HepG2 (cell line): Measurements from ENCODE around the gene HEMK1. TPM values are rescaled to one million over a fixed set of nuclear protein-coding genes. Genes with fewer than 3 reads are reported as not detected.

Source experiments
- ATAC-seq: fragments of 200-7000 bp; cut with Tn5 transposase; 3 replicates; pipeline ENCODE4 v1.9.1; 2020; ENCODE audit warnings: mild to moderate bottlenecking, moderate library complexity
- BruUV-seq: library from RNA; stranded (reverse); fragments of 400-500 nt; replicated peaks from 2 replicates; lab custom pipeline; 2021; lab: Mats Ljungman, UMichigan
- CTCF ChIA-PET: fragments of 300-600 bp; formaldehyde crosslinking; extraction: SDS; loops from one replicate; lab custom pipeline; 2021; ENCODE audit warnings: low total read pairs, inconsistent platforms, low intra/inter-chr PET ratio; lab: Yijun Ruan, JAX
- POLR2A ChIA-PET: fragments of 350-600 bp; sonication (Branson Sonifier 250); formaldehyde crosslinking; loops from one replicate; lab custom pipeline; 2020; ENCODE audit warnings: antibody characterized with exemption, inconsistent platforms; lab: Yijun Ruan, JAX
- DNase-seq: peaks from one replicate; pipeline ENCODE4 v3.0.0-alpha.2; 2015; ENCODE audit warnings: low spot score
- FAIRE-seq: peaks from 3 replicates; lab custom pipeline; 2011; peaks lifted over from hg19 to GRCh38; lab: Jason Lieb, UNC
- H2AFZ ChIP-seq: one replicate; pipeline ENCODE4 v1.6.1; 2011; ENCODE audit warnings: low read length, inconsistent platforms
- H3K27ac ChIP-seq: fragments of 300-600 bp; 3 replicates; pipeline ENCODE4 v1.8.0; 2011; ENCODE audit warnings: mixed run types, mild to moderate bottlenecking, mixed read lengths, low read length, inconsistent platforms; ENCODE audit not compliant: insufficient read depth; ENCODE audit errors: extremely low read length
- H3K27me3 ChIP-seq, 2 experiments: fragments of 200-600 bp in 1 of 2; 2 replicates in 1 of 2; 3 replicates in 1 of 2; pipeline versions ENCODE4 v1.6.0 to v1.8.0; 2011; ENCODE audit warnings: low read length in 2 of 2, mild to moderate bottlenecking in 2 of 2, moderate library complexity in 2 of 2, inconsistent platforms in 1 of 2; ENCODE audit not compliant: insufficient read depth in 2 of 2, control insufficient read depth in 1 of 2
- H3K36me3 ChIP-seq, 2 experiments: fragments of 200-600 bp in 1 of 2; replicated peaks in 1 of 2; 2 replicates in 1 of 2; 3 replicates in 1 of 2; pipeline versions ENCODE4 v1.5.1 to v1.8.0; 2011; ENCODE audit warnings: low read length in 2 of 2, inconsistent platforms in 1 of 2; ENCODE audit not compliant: insufficient read depth in 2 of 2, control insufficient read depth in 1 of 2
- H3K4me1 ChIP-seq: 2 replicates; pipeline ENCODE4 v1.5.1; 2012; ENCODE audit warnings: low read length, inconsistent platforms; ENCODE audit not compliant: insufficient read depth
- H3K4me2 ChIP-seq: 2 replicates; pipeline ENCODE4 v1.6.0; 2011; ENCODE audit warnings: low read depth, low read length, inconsistent platforms
- H3K4me3 ChIP-seq, 3 experiments: fragments of 200-600 bp in 1 of 3; sonication (generic), shearing (Covaris generic) in 1 of 3; replicated peaks in 1 of 3; 2 replicates each; pipeline ENCODE4 v1.5.1; 2011 to 2016; ENCODE audit warnings: low read length in 3 of 3, inconsistent platforms in 2 of 3, low read depth in 2 of 3, mild to moderate bottlenecking in 2 of 3, control low read depth in 1 of 3, mixed read lengths in 1 of 3; ENCODE audit not compliant: insufficient read depth in 1 of 3
- H3K79me2 ChIP-seq: one replicate; pipeline ENCODE4 v1.6.1; 2011; ENCODE audit warnings: low read length, inconsistent platforms; ENCODE audit not compliant: insufficient read depth
- H3K9ac ChIP-seq: 2 replicates; pipeline ENCODE4 v1.6.0; 2011; ENCODE audit warnings: mild to moderate bottlenecking, low read depth, low read length, inconsistent platforms; ENCODE audit not compliant: insufficient read depth
- H3K9me3 ChIP-seq: 2 replicates; pipeline ENCODE4 v1.5.1; 2012; ENCODE audit warnings: mild to moderate bottlenecking, low read length
- H4K20me1 ChIP-seq: 2 replicates; pipeline ENCODE4 v1.6.0; 2011; ENCODE audit warnings: inconsistent platforms, mild to moderate bottlenecking, low read length, moderate library complexity; ENCODE audit not compliant: insufficient read depth
- HNF1A ChIP-seq, 2 experiments: sonication (generic) in 1 of 2; formaldehyde crosslinking in 1 of 2; IDR thresholded peaks; 2 replicates each; pipeline versions ENCODE4 v1.4.0 to v1.6.1; 2016 to 2020; ENCODE audit warnings: borderline replicate concordance in 1 of 2, low read depth in 1 of 2, mild to moderate bottlenecking in 1 of 2, missing genetic modification reagents in 1 of 2
- MXD4 ChIP-seq: IDR thresholded peaks from 2 replicates; pipeline ENCODE4 v1.6.1; 2016; ENCODE audit warnings: mild to moderate bottlenecking, missing biosample characterization, missing genetic modification reagents
- RARA ChIP-seq: IDR thresholded peaks from 2 replicates; pipeline ENCODE4 v1.6.1; 2016; ENCODE audit warnings: missing genetic modification reagents, missing compliant biosample characterization
- RBFOX2 ChIP-seq: fragments of 200-400 bp; formaldehyde crosslinking; IDR thresholded peaks from 2 replicates; pipeline ENCODE4 v1.6.1; 2017; ENCODE audit warnings: low read depth, mild to moderate bottlenecking, low read length
- RFX3 ChIP-seq: IDR thresholded peaks from 2 replicates; pipeline ENCODE4 v1.6.1; 2016; ENCODE audit warnings: missing biosample characterization, missing genetic modification reagents
- ZFAT ChIP-seq: sonication (generic); formaldehyde crosslinking; conservative IDR thresholded peaks from 2 replicates; pipeline ENCODE4 v1.8.1; 2023; ENCODE audit warnings: missing genetic modification reagents, inconsistent platforms
- ZNF639 ChIP-seq: conservative IDR thresholded peaks from 2 replicates; pipeline ENCODE4 v1.6.1; 2018; ENCODE audit warnings: missing genetic modification reagents
- ZNF652 ChIP-seq: IDR thresholded peaks from 2 replicates; pipeline ENCODE4 v1.6.1; 2016; ENCODE audit warnings: low read depth, borderline replicate concordance
- WGBS: methylation state at CpG from one replicate; pipeline ENCODE4 v1.1.6; 2017; ENCODE audit warnings: low lambda C conversion rate; 5-methylcytosine and 5-hydroxymethylcytosine counted together
- in situ Hi-C: cut with HindIII; loops from 2 replicates; pipeline ENCODE4 v1.10.0; 2017; ENCODE audit warnings: low pct_unique_long_range_greater_than_20kb; ENCODE audit not compliant: extremely low pct_ligation_motif_present
- intact Hi-C: fragments of 100-400 bp; cut with micrococcal nuclease; formaldehyde crosslinking; loops from one replicate; pipeline ENCODE4 v1.10.0; 2022; ENCODE audit not compliant: unreplicated experiment
- polyA plus RNA-seq, 8 experiments: library from polyadenylated mRNA; depleted of rRNA in 3 of 8; stranded (reverse) in 7 of 8; unstranded in 1 of 8; fragments of >200 nt; fragmentation: Illumina TruSeq in 4 of 8; extraction: Trizol in 4 of 8; gene quantifications; 2 replicates each; pipeline versions ENCODE4 v1.2.1 to v1.2.3, GENCODE V29; 2011 to 2016; ENCODE audit warnings: low read depth in 4 of 8, missing spikeins in 1 of 8, mixed read lengths in 1 of 8; ENCODE audit not compliant: insufficient read depth in 1 of 8
- total RNA-seq, 5 experiments: library from RNA; depleted of rRNA; stranded (reverse); fragments of >200 nt; fragmentation: Illumina TruSeq; extraction: Trizol; gene quantifications; 2 replicates each; pipeline ENCODE4 v1.2.3, GENCODE V29; 2016; ENCODE audit warnings: low read depth in 1 of 5
- TF ChIP-seq, protein P1 (sequence below): sonication (generic); formaldehyde crosslinking; IDR thresholded peaks from 2 replicates; pipeline ENCODE4 v1.5.1; 2020; ENCODE audit warnings: mild to moderate bottlenecking, moderate library complexity, missing genetic modification reagents

The HEMK1 gene
- total and polyA plus RNA-seq, 2 of the 13 experiments (the other 11 are each of a cell fraction or from before 2014, with no cell fraction given), result 9.8 to 12.6 TPM

DNA sequence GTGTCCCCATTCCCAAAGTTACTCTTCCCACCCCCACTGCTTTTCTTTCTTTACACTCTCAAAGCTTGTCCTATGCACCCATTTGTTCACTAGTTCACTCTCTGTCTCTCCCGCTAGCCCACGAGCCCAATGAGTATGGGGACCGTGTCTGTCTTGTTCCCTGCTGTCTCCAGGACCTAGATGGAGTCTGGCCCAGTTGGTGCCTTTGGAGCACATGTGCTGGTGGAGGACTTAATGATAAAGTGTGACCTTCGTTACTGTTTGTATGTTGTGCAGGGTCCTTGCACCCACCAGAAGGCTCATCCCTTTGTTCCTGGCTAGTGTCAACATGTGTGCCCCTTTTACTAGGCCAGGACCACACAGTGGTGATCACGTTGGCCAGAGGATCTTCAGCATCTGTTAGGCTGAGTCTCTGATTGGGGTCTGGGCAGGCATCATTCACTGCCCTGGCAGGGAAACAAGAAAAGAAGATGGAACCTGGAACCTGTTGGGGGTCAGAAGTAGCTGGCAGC lies 34.8 kb downstream of the HEMK1 start (continued):
- TF ChIP-seq, protein P1, sequence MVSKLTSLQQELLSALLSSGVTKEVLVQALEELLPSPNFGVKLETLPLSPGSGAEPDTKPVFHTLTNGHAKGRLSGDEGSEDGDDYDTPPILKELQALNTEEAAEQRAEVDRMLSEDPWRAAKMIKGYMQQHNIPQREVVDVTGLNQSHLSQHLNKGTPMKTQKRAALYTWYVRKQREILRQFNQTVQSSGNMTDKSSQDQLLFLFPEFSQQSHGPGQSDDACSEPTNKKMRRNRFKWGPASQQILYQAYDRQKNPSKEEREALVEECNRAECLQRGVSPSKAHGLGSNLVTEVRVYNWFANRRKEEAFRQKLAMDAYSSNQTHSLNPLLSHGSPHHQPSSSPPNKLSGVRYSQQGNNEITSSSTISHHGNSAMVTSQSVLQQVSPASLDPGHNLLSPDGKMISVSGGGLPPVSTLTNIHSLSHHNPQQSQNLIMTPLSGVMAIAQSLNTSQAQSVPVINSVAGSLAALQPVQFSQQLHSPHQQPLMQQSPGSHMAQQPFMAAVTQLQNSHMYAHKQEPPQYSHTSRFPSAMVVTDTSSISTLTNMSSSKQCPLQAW (CRISPR knock-in tag), result no peak
- TF ChIP-seq, all 625 proteins: peak for 0

- no peaks in the 10 kb centered on the region for H4K20me1 ChIP-seq
- no peak overlapping the region for H2AFZ ChIP-seq
- in situ Hi-C loops, result no loop called here
- intact Hi-C loops, result no loop called here
- DNase-seq, result no peak
- peaks cover 0 to 5% of the 10 kb centered on the region in 2 experiments; a peak in 1 of 5 replicates for H3K36me3 ChIP-seq
- CTCF ChIA-PET, result no interaction called here
- no peak for ATAC-seq
- H3K79me2 ChIP-seq, result no peaks in the 10 kb centered on the region
- no peaks in the 10 kb centered on the region for H3K27me3 ChIP-seq
- TF ChIP-seq RFX3 (CRISPR knock-in tag), result no peak
- TF ChIP-seq RARA, result no peak
- no peak for TF ChIP-seq ZFAT (CRISPR knock-in tag)
- TF ChIP-seq ZNF652 (CRISPR knock-in tag), result no peak
- no peak for TF ChIP-seq HNF1A (IDR thresholded peaks at IDR 0.05; ENCODE audit: low read depth)
- TF ChIP-seq HNF1A (CRISPR knock-in tag; IDR thresholded peaks at IDR 0.05; ENCODE audit: borderline replicate concordance), result no peak
- no peak for TF ChIP-seq ZNF639 (CRISPR knock-in tag)
- TF ChIP-seq MXD4 (CRISPR knock-in tag), result no peak
- no peak for TF ChIP-seq RBFOX2
- no peak overlapping the region for H3K27ac ChIP-seq
- POLR2A ChIA-PET, result interaction anchor here (0.8 to 2.1 kb wide), 2 partner anchors 18 to 36 kb away, joined by 3 to 5 read pairs; partner anchors contain the start of gene HEMK1
- H3K4me2 ChIP-seq, result no peak overlapping the region
- H3K9me3 ChIP-seq, result no peaks in the 10 kb centered on the region
- peaks cover 66% of the 10 kb centered on the region for H3K4me1 ChIP-seq
- BruUV-seq, result no TSS peak
- WGBS, result 93% methylated on average over 13 of the region's 14 CpGs
- H3K4me3 ChIP-seq, result no peak overlapping the region
- no peak for FAIRE-seq
- H3K9ac ChIP-seq, result no peak overlapping the region
These were observed 35.6 kb downstream of the HEMK1 start for GRCh38 chr3:50604628-50605588.
